Neural progenitor cell (in vitro differentiated cells): ENCODE measurements around the gene GP2. TPM values are rescaled to one million over a fixed set of nuclear protein-coding genes. Genes with fewer than 3 reads are reported as not detected.

Source experiments
- DNase-seq: peaks from one replicate; pipeline ENCODE4 v3.0.0-alpha.2; 2016; ENCODE audit warnings: low spot score
- H2AFZ ChIP-seq: fragments of 200-600 bp; sonication (generic); replicated peaks from 2 replicates; pipeline ENCODE4 v1.6.1; 2016; ENCODE audit warnings: antibody characterized with exemption
- H3F3A ChIP-seq: fragments of 200-600 bp; sonication (generic); 2 replicates; pipeline ENCODE4 v1.6.1; 2016; ENCODE audit warnings: antibody characterized with exemption, low read depth
- H3K27ac ChIP-seq: fragments of 200-600 bp; sonication (generic); 2 replicates; pipeline ENCODE4 v1.5.1; 2016; ENCODE audit warnings: mild to moderate bottlenecking
- H3K27me3 ChIP-seq: fragments of 200-600 bp; sonication (generic); 2 replicates; pipeline ENCODE4 v1.6.1; 2016; ENCODE audit warnings: mild to moderate bottlenecking, moderate library complexity
- H3K36me3 ChIP-seq: fragments of 200-600 bp; sonication (generic); 2 replicates; pipeline ENCODE4 v1.5.1; 2016
- H3K4me1 ChIP-seq: fragments of 200-600 bp; sonication (generic); 2 replicates; pipeline ENCODE4 v1.6.1; 2016; ENCODE audit warnings: mixed run types
- H3K4me2 ChIP-seq: fragments of 200-600 bp; sonication (generic); 2 replicates; pipeline ENCODE4 v1.6.1; 2016
- H3K4me3 ChIP-seq: fragments of 200-600 bp; sonication (generic); 2 replicates; pipeline ENCODE4 v1.5.1; 2016
- H3K79me2 ChIP-seq: fragments of 200-600 bp; sonication (generic); 2 replicates; pipeline ENCODE4 v1.6.1; 2016; ENCODE audit warnings: low read depth
- H3K9ac ChIP-seq: fragments of 200-600 bp; sonication (generic); 2 replicates; pipeline ENCODE4 v1.6.1; 2016
- H3K9me3 ChIP-seq: fragments of 200-600 bp; sonication (generic); 2 replicates; pipeline ENCODE4 v1.5.1; 2016; ENCODE audit warnings: low read depth
- H4K20me1 ChIP-seq: fragments of 200-600 bp; sonication (generic); 2 replicates; pipeline ENCODE4 v1.6.1; 2016; ENCODE audit warnings: low read depth
- H3K27ac Mint-ChIP-seq: 3 replicates; pipeline ENCODE4 v1.8.0; 2021; ENCODE audit warnings: mixed read lengths
- H3K27me3 Mint-ChIP-seq: 2 replicates; pipeline ENCODE4 v1.8.0; 2022; ENCODE audit warnings: low read depth, mild to moderate bottlenecking, inconsistent platforms, moderate library complexity, mixed read lengths; ENCODE audit not compliant: insufficient read depth
- H3K36me3 Mint-ChIP-seq: 3 replicates; pipeline ENCODE4 v1.8.0; 2021; ENCODE audit warnings: mixed read lengths
- H3K4me1 Mint-ChIP-seq: 3 replicates; pipeline ENCODE4 v1.8.0; 2021; ENCODE audit warnings: mixed read lengths
- H3K4me3 Mint-ChIP-seq: 3 replicates; pipeline ENCODE4 v1.8.0; 2021; ENCODE audit warnings: mild to moderate bottlenecking, moderate library complexity, mixed read lengths
- H3K9me3 Mint-ChIP-seq: 3 replicates; pipeline ENCODE4 v1.8.0; 2020; ENCODE audit warnings: mixed read lengths
- CTCF ChIP-seq: fragments of 200-600 bp; sonication (generic); IDR thresholded peaks from 2 replicates; pipeline ENCODE4 v1.5.1; 2017; ENCODE audit warnings: antibody characterized with exemption, mild to moderate bottlenecking
- EZH2 ChIP-seq: fragments of 200-600 bp; sonication (generic); IDR thresholded peaks from 2 replicates; pipeline ENCODE4 v1.6.1; 2017; ENCODE audit warnings: antibody characterized with exemption, mild to moderate bottlenecking, moderate library complexity
- EZH2phosphoT487 ChIP-seq: fragments of 200-600 bp; sonication (generic); IDR thresholded peaks from 2 replicates; pipeline ENCODE4 v1.6.1; 2017; ENCODE audit warnings: antibody characterized with exemption
- total RNA-seq: library from RNA; depleted of rRNA; stranded (reverse); fragments of >200 nt; gene quantifications from 2 replicates; pipeline ENCODE4 v1.2.3, GENCODE V29; 2015; ENCODE audit warnings: low replicate concordance

Gene GP2
- total RNA-seq, 1 donor from 2014 or later = not detected

- Mint-ChIP-seq H3K36me3 (no peaks in the 10 kb centered on the region), H3K27me3 (peaks cover 9% of the 10 kb centered on the region), H3K9me3 (no peaks in the 10 kb centered on the region), H3K27ac (no peak overlapping the region), H3K4me1 (no peaks in the 10 kb centered on the region), H3K4me3 (no peak overlapping the region)
- H3K36me3 ChIP-seq = no peaks in the 10 kb centered on the region
- TF ChIP-seq EZH2phosphoT487 (no peak), EZH2 (no peak), CTCF (no peak)
- no peaks in the 10 kb centered on the region for H3F3A ChIP-seq
- no peaks in the 10 kb centered on the region for H3K27me3 ChIP-seq
- no peaks in the 10 kb centered on the region for H3K79me2 ChIP-seq
- no peak overlapping the region for H3K4me2 ChIP-seq
- no peak overlapping the region for H2AFZ ChIP-seq
- no peak overlapping the region for H3K4me3 ChIP-seq
- H3K27ac ChIP-seq = no peak overlapping the region
- no peaks in the 10 kb centered on the region for H3K4me1 ChIP-seq
- no peaks in the 10 kb centered on the region for H3K9me3 ChIP-seq
- H4K20me1 ChIP-seq = no peaks in the 10 kb centered on the region
- H3K9ac ChIP-seq = no peak overlapping the region
- DNase-seq = no peak
Measured at GRCh38 chr16:20271893-20272292, 55.4 kb downstream of the GP2 start.

- no peaks in the 10 kb centered on the region for H3F3A ChIP-seq
- DNase-seq = no peak
- no peaks in the 10 kb centered on the region for H4K20me1 ChIP-seq
- no peaks in the 10 kb centered on the region for H3K9me3 ChIP-seq
- Mint-ChIP-seq H3K27ac (no peak overlapping the region), H3K4me1 (peaks cover 3% of the 10 kb centered on the region), H3K4me3 (no peak overlapping the region), H3K36me3 (no peaks in the 10 kb centered on the region), H3K27me3 (peaks cover 9% of the 10 kb centered on the region), H3K9me3 (no peaks in the 10 kb centered on the region)
- H3K4me2 ChIP-seq = no peak overlapping the region
- TF ChIP-seq EZH2phosphoT487 (no peak), CTCF (no peak), EZH2 (no peak)
- no peaks in the 10 kb centered on the region for H3K27me3 ChIP-seq
- H3K79me2 ChIP-seq = no peaks in the 10 kb centered on the region
- H3K36me3 ChIP-seq = no peaks in the 10 kb centered on the region
- peaks cover 4% of the 10 kb centered on the region for H3K4me1 ChIP-seq
- no peak overlapping the region for H3K9ac ChIP-seq
- no peak overlapping the region for H3K27ac ChIP-seq
- no peak overlapping the region for H3K4me3 ChIP-seq
- no peak overlapping the region for H2AFZ ChIP-seq
Measured at GRCh38 chr16:20268409-20268808, 58.9 kb downstream of the GP2 start.

DNA sequence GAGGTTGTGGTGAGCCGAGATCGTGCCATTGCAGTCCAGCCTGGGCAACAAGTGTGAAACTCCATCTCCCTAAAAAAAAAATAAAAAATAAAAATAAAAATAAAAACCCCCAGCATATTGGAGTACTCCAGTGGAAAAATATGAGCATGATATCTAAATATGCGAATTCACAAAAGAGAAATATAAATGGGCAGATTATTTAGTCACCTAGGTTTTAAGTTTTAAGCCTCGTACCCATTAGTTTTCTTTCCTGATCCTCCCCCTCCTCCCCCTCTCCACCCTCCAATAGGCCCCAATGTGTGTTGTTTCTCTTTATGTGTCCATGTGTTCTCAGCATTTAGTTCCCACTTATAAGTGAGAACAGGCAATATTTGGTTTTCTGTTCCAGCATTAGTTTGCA lies 62.3 kb downstream of the GP2 start:
- Histone ChIP-seq H2AFZ (no peak overlapping the region), H3K4me2 (no peak overlapping the region), H3K36me3 (no peaks in the 10 kb centered on the region), H3K4me3 (no peak overlapping the region), H3K4me1 (peaks cover 4% of the 10 kb centered on the region), H4K20me1 (no peaks in the 10 kb centered on the region), H3K9ac (no peak overlapping the region), H3K27ac (no peak overlapping the region), H3F3A (no peaks in the 10 kb centered on the region), H3K9me3 (no peaks in the 10 kb centered on the region), H3K27me3 (no peaks in the 10 kb centered on the region), H3K79me2 (no peaks in the 10 kb centered on the region)
- no peaks in the 10 kb centered on the region for H3K36me3 Mint-ChIP-seq
- no peaks in the 10 kb centered on the region for H3K27me3 Mint-ChIP-seq
- TF ChIP-seq EZH2 (no peak), CTCF (no peak), EZH2phosphoT487 (no peak)
- no peak overlapping the region for H3K27ac Mint-ChIP-seq
- no peaks in the 10 kb centered on the region for H3K9me3 Mint-ChIP-seq
- H3K4me1 Mint-ChIP-seq = peaks cover 3% of the 10 kb centered on the region
- H3K4me3 Mint-ChIP-seq = no peak overlapping the region
- no peak for DNase-seq
